ENCODE data around the gene POMP.
"Not testable (repeated sequence)": the region's sequence is repeated elsewhere in the genome, so short reads cannot be mapped to it uniquely, and the experiment has no call there.

The POMP gene

DNA sequence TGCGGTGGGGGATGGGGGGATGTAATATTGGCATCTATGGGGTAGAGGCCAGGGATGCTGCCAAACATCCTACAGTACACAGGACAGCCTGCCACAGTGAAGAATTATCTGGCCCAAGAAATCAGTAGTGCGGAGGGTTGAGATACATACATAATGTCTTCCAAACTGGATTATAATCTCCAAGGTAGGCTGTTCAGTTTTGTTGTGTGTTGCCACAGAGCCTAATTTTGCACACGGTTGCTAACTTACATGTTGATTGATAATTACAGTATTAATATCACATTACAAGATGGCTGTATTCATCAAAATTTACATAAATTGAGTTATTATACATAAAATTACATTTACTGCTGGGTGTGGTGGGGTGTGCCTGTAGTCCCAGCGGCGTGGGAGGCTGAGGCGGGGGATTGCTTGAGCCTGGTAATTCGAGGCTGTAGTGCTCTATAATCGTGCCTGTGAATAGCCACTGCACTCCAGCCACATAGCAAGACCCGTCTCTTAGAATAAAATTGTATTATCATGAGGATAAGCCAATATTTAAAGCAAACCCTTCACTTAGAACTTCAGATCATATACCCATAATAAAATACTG is 8.1 kb downstream of the POMP start:
- Histone ChIP-seq H3K4me3 (ENCODE audit: low read depth, low read length) (no peak overlapping the region), H3K79me2 (ENCODE audit: control insufficient read depth, insufficient read depth, low read length, unreplicated experiment) (peaks cover 48% of the 10 kb centered on the region), H3K4me1 (ENCODE audit: control insufficient read depth, insufficient read depth, low read length, unreplicated experiment) (peaks cover 2% of the 10 kb centered on the region), H3K36me3 (ENCODE audit: insufficient read depth, low read length) (peaks cover 69% of the 10 kb centered on the region), H3K27me3 (ENCODE audit: insufficient read depth, low read length) (no peaks in the 10 kb centered on the region), H2AFZ (ENCODE audit: low read length, unreplicated experiment) (no peak overlapping the region), H3K27ac (ENCODE audit: low read depth, low read length) (no peak overlapping the region)

- peaks cover 57% of the 10 kb centered on the region for H3K36me3 ChIP-seq (ENCODE audit: insufficient read depth, low read length)
- peaks cover 13% of the 10 kb centered on the region for H3K79me2 ChIP-seq (ENCODE audit: control insufficient read depth, insufficient read depth, low read length, unreplicated experiment)
Observed at GRCh38 chr13:28671126-28671792, 12.3 kb downstream of the POMP start.

DNA sequence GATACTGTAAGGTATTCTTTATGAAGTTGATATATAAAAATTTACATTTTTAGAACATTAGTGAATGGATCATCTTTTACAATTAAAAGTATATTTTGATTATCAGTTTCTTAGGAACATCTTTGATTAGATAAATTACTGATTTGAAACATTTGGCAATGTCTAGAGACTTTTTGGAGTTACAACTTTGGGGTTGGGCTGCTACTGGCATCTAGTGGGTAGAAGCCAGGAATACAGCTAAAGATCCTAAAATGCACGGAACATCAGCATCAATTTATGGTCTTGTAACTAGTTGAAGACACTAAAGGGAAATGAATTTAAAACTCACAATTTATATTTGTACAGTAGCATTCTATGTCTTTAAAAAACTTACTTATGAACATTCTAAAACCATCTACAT is 19.9 kb downstream of the POMP start:
- Histone ChIP-seq H3K4me1 (ENCODE audit: control insufficient read depth, insufficient read depth, low read length, unreplicated experiment) (no peaks in the 10 kb centered on the region), H2AFZ (ENCODE audit: low read length, unreplicated experiment) (no peak overlapping the region), H3K27ac (ENCODE audit: low read depth, low read length) (no peak overlapping the region), H3K4me3 (ENCODE audit: low read depth, low read length) (no peak overlapping the region), H3K36me3 (ENCODE audit: insufficient read depth, low read length) (peaks cover 27% of the 10 kb centered on the region), H3K27me3 (ENCODE audit: insufficient read depth, low read length) (no peaks in the 10 kb centered on the region), H3K79me2 (ENCODE audit: control insufficient read depth, insufficient read depth, low read length, unreplicated experiment) (no peaks in the 10 kb centered on the region)

More at GRCh38 chr13:28671126-28671792, 12.3 kb downstream of the POMP start:
- no peaks in the 10 kb centered on the region for H3K4me1 ChIP-seq (ENCODE audit: control insufficient read depth, insufficient read depth, low read length, unreplicated experiment)
- no peaks in the 10 kb centered on the region for H3K27me3 ChIP-seq (ENCODE audit: insufficient read depth, low read length)
- H2AFZ ChIP-seq (ENCODE audit: low read length, unreplicated experiment) = no peak overlapping the region
- H3K27ac ChIP-seq (ENCODE audit: low read depth, low read length) = no peak overlapping the region
- H3K4me3 ChIP-seq (ENCODE audit: low read depth, low read length) = no peak overlapping the region

DNA sequence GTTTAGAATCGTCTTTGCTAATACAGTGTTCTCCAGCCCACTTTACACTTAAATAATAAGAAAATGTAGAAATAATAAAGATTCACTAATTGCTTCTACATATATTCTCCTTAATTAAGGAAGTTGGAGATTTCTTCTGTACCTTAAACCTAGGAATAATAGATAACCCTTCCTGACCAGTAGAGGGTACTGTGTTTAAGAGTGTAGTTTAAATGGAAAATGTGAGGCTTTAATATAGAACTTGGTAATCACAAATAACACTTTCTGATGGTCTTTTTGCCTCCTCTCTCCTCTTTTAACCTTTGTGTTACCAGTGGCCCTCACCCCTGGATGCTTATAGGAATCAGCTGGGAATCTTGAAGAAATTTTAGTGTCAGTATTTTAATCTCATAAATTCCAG is 20.7 kb downstream of the POMP start:
- Histone ChIP-seq H3K27me3 (ENCODE audit: insufficient read depth, low read length) (no peaks in the 10 kb centered on the region), H3K27ac (ENCODE audit: low read depth, low read length) (no peak overlapping the region), H2AFZ (ENCODE audit: low read length, unreplicated experiment) (no peak overlapping the region), H3K4me3 (ENCODE audit: low read depth, low read length) (no peak overlapping the region), H3K79me2 (ENCODE audit: control insufficient read depth, insufficient read depth, low read length, unreplicated experiment) (no peaks in the 10 kb centered on the region), H3K4me1 (ENCODE audit: control insufficient read depth, insufficient read depth, low read length, unreplicated experiment) (no peaks in the 10 kb centered on the region), H3K36me3 (ENCODE audit: insufficient read depth, low read length) (peaks cover 19% of the 10 kb centered on the region)

GRCh38 chr13:28680541-28680940 is 21.6 kb downstream of the POMP start:
- Histone ChIP-seq H2AFZ (ENCODE audit: low read length, unreplicated experiment) (no peak overlapping the region), H3K27ac (ENCODE audit: low read depth, low read length) (no peak overlapping the region), H3K36me3 (ENCODE audit: insufficient read depth, low read length) (peaks cover 19% of the 10 kb centered on the region), H3K27me3 (ENCODE audit: insufficient read depth, low read length) (no peaks in the 10 kb centered on the region), H3K4me3 (ENCODE audit: low read depth, low read length) (no peak overlapping the region), H3K79me2 (ENCODE audit: control insufficient read depth, insufficient read depth, low read length, unreplicated experiment) (no peaks in the 10 kb centered on the region), H3K4me1 (ENCODE audit: control insufficient read depth, insufficient read depth, low read length, unreplicated experiment) (no peaks in the 10 kb centered on the region)

- H3K4me1 ChIP-seq (ENCODE audit: control insufficient read depth, insufficient read depth, low read length, unreplicated experiment); H3K36me3 ChIP-seq (ENCODE audit: insufficient read depth, low read length); H3K27me3 ChIP-seq (ENCODE audit: insufficient read depth, low read length); H3K4me3 ChIP-seq (ENCODE audit: low read depth, low read length); H3K79me2 ChIP-seq (ENCODE audit: control insufficient read depth, insufficient read depth, low read length, unreplicated experiment); H2AFZ ChIP-seq (ENCODE audit: low read length, unreplicated experiment); H3K27ac ChIP-seq (ENCODE audit: low read depth, low read length): not testable (repeated sequence)
Observed at GRCh38 chr13:28683169-28683568, 24.2 kb downstream of the POMP start.

DNA sequence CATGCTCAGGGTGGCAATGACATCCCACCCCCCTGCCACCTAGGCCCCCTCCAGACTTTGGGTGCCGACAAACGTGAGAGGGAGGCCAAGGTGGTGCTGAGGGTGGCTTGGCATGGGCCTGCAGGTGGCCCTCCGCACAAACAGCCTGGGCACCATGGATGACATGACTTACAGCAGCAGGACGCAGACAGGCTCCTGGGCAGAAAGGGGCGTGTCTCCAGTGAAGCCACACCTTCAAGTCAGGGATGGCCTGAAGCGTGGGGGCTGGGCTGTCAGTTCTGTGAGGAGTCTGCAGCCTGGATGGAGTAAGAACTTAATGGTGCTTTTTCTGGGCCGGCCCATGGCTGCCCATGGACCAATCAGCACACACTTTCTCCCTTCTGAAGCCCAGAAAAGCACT is 25.3 kb downstream of the POMP start:
- Histone ChIP-seq H3K27ac (ENCODE audit: low read depth, low read length) (no peak overlapping the region), H3K79me2 (ENCODE audit: control insufficient read depth, insufficient read depth, low read length, unreplicated experiment) (no peaks in the 10 kb centered on the region), H2AFZ (ENCODE audit: low read length, unreplicated experiment) (no peak overlapping the region), H3K36me3 (ENCODE audit: insufficient read depth, low read length) (no peaks in the 10 kb centered on the region), H3K27me3 (ENCODE audit: insufficient read depth, low read length) (no peaks in the 10 kb centered on the region), H3K4me3 (ENCODE audit: low read depth, low read length) (no peak overlapping the region), H3K4me1 (ENCODE audit: control insufficient read depth, insufficient read depth, low read length, unreplicated experiment) (no peaks in the 10 kb centered on the region)

DNA sequence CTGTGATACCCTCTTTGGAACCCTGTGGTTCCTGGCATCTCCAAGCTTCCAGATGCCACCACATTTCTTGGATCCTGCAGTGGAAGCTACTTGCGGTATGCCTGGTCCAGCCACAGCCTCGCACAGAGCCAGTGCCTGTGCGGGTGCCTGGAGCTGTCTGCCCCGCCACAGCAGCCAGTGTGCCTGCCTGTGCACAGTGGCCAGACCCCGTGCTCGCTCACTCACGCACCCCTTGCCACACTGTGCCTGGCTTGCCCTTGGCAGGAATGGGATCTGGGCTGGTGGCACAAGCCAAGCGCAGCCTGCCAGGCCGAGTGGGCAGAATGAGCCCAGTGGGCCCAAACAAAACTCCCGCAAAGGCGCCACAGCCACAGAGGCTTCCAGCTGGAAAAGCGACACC is 26.2 kb downstream of the POMP start:
- Histone ChIP-seq H3K79me2 (ENCODE audit: control insufficient read depth, insufficient read depth, low read length, unreplicated experiment) (no peaks in the 10 kb centered on the region), H2AFZ (ENCODE audit: low read length, unreplicated experiment) (no peak overlapping the region), H3K4me3 (ENCODE audit: low read depth, low read length) (no peak overlapping the region), H3K27me3 (ENCODE audit: insufficient read depth, low read length) (no peaks in the 10 kb centered on the region), H3K4me1 (ENCODE audit: control insufficient read depth, insufficient read depth, low read length, unreplicated experiment) (no peaks in the 10 kb centered on the region), H3K27ac (ENCODE audit: low read depth, low read length) (no peak overlapping the region), H3K36me3 (ENCODE audit: insufficient read depth, low read length) (no peaks in the 10 kb centered on the region)

GRCh38 chr13:28685892-28686291 is 27.0 kb downstream of the POMP start:
- H3K4me3 ChIP-seq (ENCODE audit: low read depth, low read length) = no peak overlapping the region
- no peaks in the 10 kb centered on the region for H3K4me1 ChIP-seq (ENCODE audit: control insufficient read depth, insufficient read depth, low read length, unreplicated experiment)
- no peak overlapping the region for H2AFZ ChIP-seq (ENCODE audit: low read length, unreplicated experiment)
- H3K79me2 ChIP-seq (ENCODE audit: control insufficient read depth, insufficient read depth, low read length, unreplicated experiment) = no peaks in the 10 kb centered on the region
- H3K27me3 ChIP-seq (ENCODE audit: insufficient read depth, low read length) = no peaks in the 10 kb centered on the region
- no peak overlapping the region for H3K27ac ChIP-seq (ENCODE audit: low read depth, low read length)
- H3K36me3 ChIP-seq (ENCODE audit: insufficient read depth, low read length) = no peaks in the 10 kb centered on the region

- H3K79me2 ChIP-seq (ENCODE audit: control insufficient read depth, insufficient read depth, low read length, unreplicated experiment); H3K36me3 ChIP-seq (ENCODE audit: insufficient read depth, low read length); H2AFZ ChIP-seq (ENCODE audit: low read length, unreplicated experiment); H3K4me3 ChIP-seq (ENCODE audit: low read depth, low read length); H3K27ac ChIP-seq (ENCODE audit: low read depth, low read length); H3K27me3 ChIP-seq (ENCODE audit: insufficient read depth, low read length): not testable (repeated sequence)
- H3K4me1 ChIP-seq (ENCODE audit: control insufficient read depth, insufficient read depth, low read length, unreplicated experiment) = peaks cover 13% of the 10 kb centered on the region
Observed at GRCh38 chr13:28693605-28694491, 34.9 kb downstream of the POMP start.

Data from ACC112 (cell line).